Activated naive CD4-positive, alpha-beta T cell treated with anti-CD3 and anti-CD28 coated beads, Interleukin-2, amount 10 ng/mL, durations not matched to agents 7 days and 5 days (primary cell): ENCODE results near the gene CFAP299.

Source experiments
- CTCF ChIA-PET: fragments of 350-600 bp; sonication (Branson Sonifier 250); formaldehyde crosslinking; loops from one replicate; lab custom pipeline; 2021; ENCODE audit warnings: antibody characterized with exemption; lab: Charles Lee
- DNase-seq: peaks from one replicate; pipeline ENCODE4 v3.0.0-alpha.2; 2020
- H3K27ac Mint-ChIP-seq: one replicate; pipeline ENCODE4 v1.8.0; 2021; ENCODE audit warnings: mild to moderate bottlenecking, moderate library complexity, mixed read lengths
- H3K27me3 Mint-ChIP-seq: one replicate; pipeline ENCODE4 v1.8.0; 2021; ENCODE audit warnings: mild to moderate bottlenecking, mixed read lengths
- H3K36me3 Mint-ChIP-seq: one replicate; pipeline ENCODE4 v1.8.0; 2021; ENCODE audit warnings: mixed read lengths
- H3K4me1 Mint-ChIP-seq: one replicate; pipeline ENCODE4 v1.8.0; 2021; ENCODE audit warnings: mixed read lengths
- H3K4me3 Mint-ChIP-seq: one replicate; pipeline ENCODE4 v1.8.0; 2021; ENCODE audit warnings: mild to moderate bottlenecking, moderate library complexity, mixed read lengths
- H3K9me3 Mint-ChIP-seq: one replicate; pipeline ENCODE4 v1.8.0; 2021; ENCODE audit warnings: mixed read lengths

CFAP299 gene

GRCh38 chr4:80989921-80990544 is 654.5 kb downstream of the CFAP299 start:
- DNase-seq = peak; percentile 20
- Mint-ChIP-seq H3K4me3 (no peak overlapping the region), H3K9me3 (no peaks in the 10 kb centered on the region), H3K27me3 (peaks cover 4% of the 10 kb centered on the region), H3K27ac (no peak overlapping the region), H3K36me3 (no peaks in the 10 kb centered on the region), H3K4me1 (no peaks in the 10 kb centered on the region)
- CTCF ChIA-PET = interaction anchor here (0.7 to 3.1 kb wide), 13 partner anchors 9 to 633 kb away, joined by 3 to 17 read pairs (median 4); no protein-coding TSS in a partner anchor

DNA sequence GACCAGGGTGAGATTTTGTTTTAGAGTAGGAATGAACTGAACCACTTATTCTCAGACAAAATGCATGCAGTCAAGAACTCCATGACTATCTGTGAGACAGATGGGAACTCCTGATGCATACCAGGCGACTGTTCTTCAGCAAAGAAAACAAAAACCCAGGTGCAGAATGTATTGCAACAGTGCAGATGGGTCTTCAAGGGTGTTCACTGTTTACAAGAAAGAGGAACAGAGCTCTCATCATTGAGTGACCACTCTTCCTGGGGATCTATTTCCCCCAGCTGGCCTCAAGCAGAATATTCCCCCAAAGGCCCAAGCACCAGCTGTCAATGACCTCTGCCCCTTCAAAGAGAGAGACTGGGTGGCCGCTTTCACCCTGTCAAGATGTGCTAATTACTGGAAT is 655.3 kb downstream of the CFAP299 start:
- no peak overlapping the region for H3K4me3 Mint-ChIP-seq
- no peak overlapping the region for H3K27ac Mint-ChIP-seq
- no peaks in the 10 kb centered on the region for H3K36me3 Mint-ChIP-seq
- peaks cover 4% of the 10 kb centered on the region for H3K27me3 Mint-ChIP-seq
- no peaks in the 10 kb centered on the region for H3K4me1 Mint-ChIP-seq
- no peak for DNase-seq
- H3K9me3 Mint-ChIP-seq = no peaks in the 10 kb centered on the region
- CTCF ChIA-PET = interaction anchor here (1.1 to 3.1 kb wide), 4 partner anchors 56 to 629 kb away, joined by 3 to 17 read pairs (median 9); no protein-coding TSS in a partner anchor

DNA sequence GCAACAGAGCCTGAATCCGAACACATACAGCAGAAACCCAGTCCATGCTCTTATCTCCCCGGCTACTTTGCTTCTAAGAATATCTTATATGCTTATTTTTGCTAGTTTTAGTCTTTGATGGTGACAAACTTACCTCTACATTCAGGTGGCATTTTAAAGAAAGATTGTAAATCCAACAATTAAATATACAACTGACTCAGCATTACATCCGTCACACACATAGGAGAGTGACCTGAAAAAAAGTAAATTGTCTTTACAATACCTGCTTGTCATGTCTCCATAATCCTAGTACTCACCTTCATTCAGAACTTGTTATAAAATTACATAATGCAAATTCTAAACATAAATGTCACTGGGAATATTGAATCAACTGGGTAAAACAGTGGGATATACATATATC is 664.4 kb downstream of the CFAP299 start:
- CTCF ChIA-PET = no interaction called here
- H3K27me3 Mint-ChIP-seq = no peaks in the 10 kb centered on the region

DNA sequence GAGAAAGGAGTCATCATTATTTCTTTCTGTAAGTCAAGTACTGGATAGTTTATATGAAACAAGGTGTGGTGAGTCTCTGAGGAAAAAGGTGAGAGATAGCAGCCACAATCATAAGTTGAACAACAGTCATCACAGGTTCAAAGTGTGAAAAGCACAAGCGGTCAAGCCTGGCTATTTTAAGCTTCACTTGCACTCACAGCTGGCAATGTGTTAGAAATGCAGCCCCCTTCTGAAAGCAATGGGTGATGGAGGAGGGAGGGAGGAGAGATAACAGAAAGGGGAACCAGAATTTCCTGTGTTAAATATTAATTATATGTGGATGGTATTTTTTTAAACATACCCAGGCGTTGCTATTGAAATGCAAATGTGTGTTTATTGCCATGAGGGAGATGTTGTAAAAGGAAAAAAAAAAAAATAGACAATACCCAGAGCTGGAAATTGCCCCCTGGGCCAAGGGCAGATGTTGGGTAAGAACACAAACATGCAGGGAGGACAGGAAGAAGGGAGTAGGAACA is 668.1 kb downstream of the CFAP299 start:
- Mint-ChIP-seq H3K4me1 (no peaks in the 10 kb centered on the region), H3K9me3 (no peaks in the 10 kb centered on the region), H3K27ac (no peak overlapping the region), H3K4me3 (no peak overlapping the region), H3K27me3 (no peaks in the 10 kb centered on the region), H3K36me3 (no peaks in the 10 kb centered on the region)
- CTCF ChIA-PET = no interaction called here
- DNase-seq = no peak

More for the DNA sequence above, 664.4 kb downstream of the CFAP299 start:
- Mint-ChIP-seq H3K36me3 (no peaks in the 10 kb centered on the region), H3K27ac (no peak overlapping the region), H3K4me3 (no peak overlapping the region), H3K9me3 (no peaks in the 10 kb centered on the region), H3K4me1 (no peaks in the 10 kb centered on the region)
- no peak for DNase-seq

GRCh38 chr4:81007417-81007816 is 671.9 kb downstream of the CFAP299 start:
- CTCF ChIA-PET = no interaction called here
- no peak for DNase-seq
- Mint-ChIP-seq H3K4me3 (no peak overlapping the region), H3K36me3 (no peaks in the 10 kb centered on the region), H3K9me3 (no peaks in the 10 kb centered on the region), H3K4me1 (no peaks in the 10 kb centered on the region), H3K27me3 (no peaks in the 10 kb centered on the region), H3K27ac (no peak overlapping the region)
